ENCODE results near the gene PABPN1.
A peak's percentile ranks its signal among the peaks of the same experiment; 100 is the strongest.

Gene PABPN1

DNA sequence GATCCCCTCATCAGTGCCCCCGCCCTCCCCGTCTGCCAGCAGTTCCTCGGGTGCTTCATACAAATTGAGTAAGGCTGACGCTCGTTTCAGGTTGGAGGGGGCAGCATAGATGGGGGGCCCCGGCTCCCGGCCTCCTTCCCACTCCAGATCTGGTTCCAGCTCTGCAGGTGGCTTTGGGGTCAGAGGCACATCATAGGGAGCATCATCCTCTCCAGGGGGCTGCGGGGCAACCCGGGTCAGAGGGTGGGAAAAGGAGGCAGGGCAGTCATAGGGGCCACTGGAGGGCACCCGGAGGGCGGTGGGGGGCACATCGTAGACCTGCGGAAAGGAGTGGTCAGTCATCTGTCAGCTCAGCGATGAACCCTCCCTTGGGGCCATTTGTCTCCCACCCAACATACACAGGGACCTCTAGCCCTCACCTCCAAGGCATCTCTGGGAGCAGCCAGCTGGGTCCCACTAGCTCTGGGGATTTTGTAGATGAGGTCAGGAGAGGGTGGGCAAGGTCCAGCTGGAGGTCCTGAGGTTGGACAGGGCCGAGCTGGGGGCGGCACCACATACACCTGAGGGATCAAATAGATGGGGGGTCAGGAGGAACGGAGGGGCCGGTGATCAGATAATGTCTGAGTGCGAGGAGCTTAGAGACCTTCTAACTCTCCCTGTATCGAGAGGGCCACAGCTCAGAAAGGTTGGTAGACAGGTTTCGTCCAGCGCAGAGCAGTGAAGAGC lies 38.6 kb downstream of the PABPN1 start:
- DNase-seq = peak; percentile 50

DNA sequence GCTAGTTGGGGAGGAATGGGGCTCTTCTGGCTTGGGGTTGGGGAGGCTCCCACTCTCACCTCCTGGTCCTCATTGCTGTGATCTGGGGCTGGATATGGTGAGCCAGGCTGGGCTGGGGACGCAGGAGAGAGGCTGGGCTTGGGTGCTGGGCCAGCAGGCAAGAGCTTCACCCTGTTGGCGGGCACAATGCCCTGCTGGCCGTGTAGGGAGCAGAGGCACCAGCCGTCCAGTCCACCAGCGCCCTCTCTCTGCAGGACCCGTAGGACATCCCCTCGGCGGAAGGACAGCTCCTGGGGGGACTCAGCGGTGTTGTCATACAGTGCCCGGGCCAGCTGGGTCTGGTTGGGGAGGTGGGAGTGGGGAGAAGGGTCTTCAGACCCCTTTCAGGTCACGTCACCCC lies 39.2 kb downstream of the PABPN1 start:
- DNase-seq = peak; percentile 56

DNA sequence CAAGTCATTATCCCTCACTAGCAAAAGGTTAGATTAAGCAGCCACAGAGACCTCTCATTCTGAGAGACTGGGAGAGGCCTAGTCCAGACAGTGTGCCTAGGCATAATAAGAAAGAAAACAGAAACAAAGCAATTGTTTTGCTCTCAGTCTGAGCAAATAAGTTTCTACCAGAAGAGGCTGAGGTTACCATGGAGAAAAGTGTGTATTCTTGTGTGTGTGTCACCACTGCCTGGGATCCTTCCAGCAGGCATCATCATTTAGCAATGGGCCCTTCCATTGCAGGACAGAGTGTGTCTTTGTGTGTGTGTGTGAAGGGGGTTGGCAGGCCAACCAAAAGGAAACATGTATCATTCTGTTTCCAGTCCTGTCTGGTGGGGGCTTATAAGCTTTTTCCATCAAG lies 40.1 kb downstream of the PABPN1 start:
- peak; percentile 13 for DNase-seq

DNA sequence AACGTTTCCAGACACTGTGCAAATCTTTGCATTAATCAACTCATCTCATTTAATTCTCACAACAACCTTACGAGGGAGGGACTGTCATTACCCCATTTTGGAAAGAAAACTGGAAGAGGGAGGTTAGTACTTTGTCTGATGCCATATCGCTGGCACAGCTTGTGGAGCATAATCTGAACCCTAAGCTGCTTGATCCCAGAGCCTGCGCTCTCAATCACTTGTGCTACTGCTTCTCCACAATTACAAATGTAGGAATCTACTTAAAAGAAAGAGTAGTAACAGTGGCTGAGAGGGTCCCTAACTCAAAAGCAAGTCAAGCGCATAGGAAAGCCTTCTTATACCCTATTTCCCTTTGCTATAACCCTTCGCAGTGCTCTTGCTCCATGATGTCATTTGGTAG lies 40.5 kb downstream of the PABPN1 start:
- DNase-seq = no peak

DNA sequence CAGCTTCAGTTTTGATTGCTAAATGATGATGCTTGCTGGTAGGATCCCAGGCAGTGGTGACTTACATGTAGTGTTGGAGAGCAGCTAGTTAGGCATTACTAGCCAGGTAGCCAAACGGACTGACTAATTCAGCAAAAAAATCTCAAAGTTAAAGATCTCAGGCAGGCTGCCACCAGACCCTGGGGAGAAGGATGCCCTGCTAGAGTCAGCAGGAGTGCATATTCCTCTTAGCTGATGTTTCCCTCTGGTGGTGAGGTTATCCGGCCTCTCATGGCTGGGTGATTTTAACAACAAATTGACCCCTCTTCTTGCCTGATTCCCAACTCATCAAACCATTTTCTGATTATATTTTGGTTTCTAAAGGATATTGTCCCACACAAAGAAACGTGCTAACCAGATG lies 40.9 kb downstream of the PABPN1 start:
- DNase-seq = peak; percentile 1

DNA sequence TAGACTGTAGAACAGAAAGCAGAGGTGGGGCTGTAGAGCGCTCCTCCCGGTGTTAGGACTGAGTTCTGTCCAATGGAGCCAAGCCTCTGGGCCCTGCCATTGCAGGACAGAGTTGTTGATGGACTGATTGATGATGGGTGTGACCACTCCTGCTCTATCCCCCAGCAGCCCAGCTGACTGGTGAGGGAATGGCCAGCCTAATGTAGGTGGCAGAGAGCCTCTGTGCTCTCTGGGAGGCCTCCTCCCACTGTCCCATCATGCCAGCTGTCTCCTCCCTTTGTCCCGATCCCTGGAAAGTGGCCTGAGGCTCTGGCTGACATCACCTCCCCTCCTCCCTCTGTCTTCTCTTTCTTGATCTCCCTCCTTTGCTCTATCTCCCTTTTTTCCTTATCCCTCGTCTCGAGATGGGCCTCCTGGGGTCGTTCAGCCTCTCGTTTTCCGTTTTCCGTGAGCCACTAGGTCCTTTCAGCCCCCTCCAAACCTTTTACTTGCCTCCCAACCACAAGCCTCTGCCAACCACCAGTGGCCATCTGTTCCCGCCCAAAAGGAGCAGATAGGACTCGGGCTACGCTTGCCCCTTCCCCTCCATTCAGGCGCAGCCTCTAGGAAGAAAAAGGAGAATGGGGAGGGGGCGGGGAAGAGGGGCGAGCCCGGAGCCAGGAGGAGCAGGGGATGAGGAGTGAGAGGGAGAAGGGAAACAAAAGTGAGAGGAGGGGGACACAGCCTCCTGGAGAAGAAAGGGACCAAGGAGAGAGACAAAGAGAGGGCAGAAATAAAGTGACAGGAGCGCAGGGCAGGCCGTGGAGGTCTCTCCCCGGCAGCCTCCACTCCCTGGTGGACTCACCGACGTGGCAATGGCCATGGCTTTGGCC lies 43.1 kb downstream of the PABPN1 start:
- no peak for DNase-seq

DNA sequence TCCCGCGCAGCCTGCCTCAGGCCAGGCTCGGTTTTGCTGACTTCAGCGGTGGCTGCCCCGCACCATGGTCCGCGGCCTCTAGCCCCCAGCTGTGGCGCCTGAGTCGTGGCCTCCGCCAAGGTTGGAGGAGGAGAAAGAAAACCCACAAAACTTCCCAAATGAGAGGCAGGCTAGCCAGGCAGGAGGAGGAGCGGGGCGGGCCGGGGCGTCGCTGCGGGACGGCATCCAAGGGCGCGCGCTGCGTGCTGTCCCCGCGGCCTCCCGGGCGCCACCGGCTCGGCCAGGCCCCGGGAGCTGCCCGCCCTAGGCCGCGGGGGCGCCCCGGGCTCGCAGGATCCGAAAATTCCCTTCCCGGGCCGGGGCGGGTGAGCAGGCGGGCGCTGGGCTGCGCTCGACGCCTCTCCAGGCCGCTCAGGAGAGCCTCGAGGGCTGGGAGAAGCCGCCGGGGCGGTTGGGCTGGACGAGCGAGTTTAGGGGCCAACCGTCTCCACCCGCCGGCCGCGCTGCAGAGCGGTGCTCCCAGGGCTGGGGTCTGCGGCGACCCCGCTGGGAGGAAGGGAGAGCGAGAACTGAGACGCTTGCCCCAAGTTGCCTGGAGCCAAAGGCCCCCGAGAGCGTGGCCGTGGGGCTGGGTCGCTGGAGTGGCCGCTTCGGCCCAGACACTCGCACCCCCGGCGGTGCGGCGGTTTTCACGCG lies 43.9 kb downstream of the PABPN1 start, which contains the start of gene EFS:
EFS (minus strand) TSS at position 137 of the 696 bp plus-strand sequence. CDS start 147 bp downstream, outside the sequence.
- no peak for DNase-seq

DNA sequence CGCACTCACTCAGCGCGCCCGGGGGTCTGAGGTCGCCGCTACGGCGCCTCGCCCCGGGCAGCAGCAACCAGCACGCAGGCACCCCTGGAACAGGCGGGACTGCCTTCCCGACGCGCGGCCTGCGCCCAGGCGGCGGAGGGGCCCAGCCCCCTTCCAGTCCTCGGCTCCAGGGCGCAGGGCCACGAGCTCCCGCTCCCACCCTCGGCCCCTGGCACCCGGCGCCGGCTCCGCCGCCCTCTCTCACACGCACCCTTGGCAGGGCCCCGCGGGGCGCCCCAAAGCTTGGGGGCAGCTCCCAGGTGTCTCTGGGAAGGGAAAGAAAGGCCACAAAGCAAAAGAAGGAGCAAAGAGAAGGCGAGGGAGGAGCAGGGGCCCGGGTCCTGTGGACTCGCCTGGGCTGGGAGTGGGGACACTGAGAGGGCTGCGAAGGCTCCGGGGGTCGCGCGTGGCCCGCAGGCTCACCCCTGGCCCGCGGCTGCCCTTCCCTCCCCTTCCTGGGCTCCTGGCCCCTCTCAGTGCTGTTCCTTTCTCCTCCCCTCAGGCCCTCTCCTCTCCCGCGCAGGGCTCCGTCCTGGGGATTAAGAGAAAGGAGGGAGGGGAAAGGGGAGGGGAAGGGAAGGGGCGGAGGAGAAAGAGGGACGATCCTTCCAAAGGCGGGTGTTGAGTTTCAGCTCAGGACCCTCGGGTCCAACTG lies 44.6 kb downstream of the PABPN1 start:
- DNase-seq = peak; percentile 49

DNA sequence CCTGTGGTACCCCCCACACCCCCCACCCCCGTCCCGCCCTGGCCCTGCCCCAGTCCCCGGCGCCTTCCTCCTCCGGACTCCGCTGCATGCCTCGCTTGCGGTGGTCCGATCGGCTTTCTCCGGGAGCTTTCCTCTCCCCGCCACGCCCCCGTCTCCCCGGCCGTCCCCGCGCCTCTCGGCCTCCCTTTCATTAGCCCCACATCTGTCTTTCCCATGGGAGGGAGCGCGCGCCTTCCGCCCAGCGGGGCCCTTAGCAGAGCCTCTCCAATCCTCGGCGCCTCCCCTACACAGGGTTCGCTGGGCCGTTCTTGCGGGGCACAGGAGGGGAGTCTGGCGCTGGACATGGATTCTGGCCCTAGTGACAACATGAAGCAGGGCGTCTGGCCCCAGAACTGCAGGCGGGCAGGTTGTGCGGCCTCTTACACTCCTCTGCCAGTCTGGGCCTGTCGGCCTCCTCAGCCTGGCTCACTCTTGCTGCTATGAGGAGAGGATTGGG lies 45.2 kb downstream of the PABPN1 start:
- DNase-seq = peak; percentile 48

DNA sequence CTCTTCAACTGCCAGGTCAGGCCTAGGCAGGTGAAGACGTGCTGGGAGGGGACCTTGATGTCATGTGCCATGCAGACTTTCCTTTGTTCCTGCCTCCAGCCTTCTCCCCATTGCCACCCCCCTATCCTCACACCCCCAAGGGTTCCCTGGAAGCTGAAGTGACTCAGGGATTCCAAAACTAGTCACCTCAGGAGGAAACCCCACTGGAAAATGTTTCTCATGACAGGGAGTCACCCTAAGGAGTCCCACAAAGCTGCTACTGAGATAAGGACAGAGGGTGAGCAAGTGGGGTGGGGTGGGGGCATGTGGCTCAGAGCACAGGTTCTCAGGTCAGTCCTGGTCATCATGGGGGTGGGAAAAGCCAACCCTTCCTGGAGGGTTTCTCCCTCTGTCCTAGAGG lies 49.0 kb downstream of the PABPN1 start:
- DNase-seq = no peak

DNA sequence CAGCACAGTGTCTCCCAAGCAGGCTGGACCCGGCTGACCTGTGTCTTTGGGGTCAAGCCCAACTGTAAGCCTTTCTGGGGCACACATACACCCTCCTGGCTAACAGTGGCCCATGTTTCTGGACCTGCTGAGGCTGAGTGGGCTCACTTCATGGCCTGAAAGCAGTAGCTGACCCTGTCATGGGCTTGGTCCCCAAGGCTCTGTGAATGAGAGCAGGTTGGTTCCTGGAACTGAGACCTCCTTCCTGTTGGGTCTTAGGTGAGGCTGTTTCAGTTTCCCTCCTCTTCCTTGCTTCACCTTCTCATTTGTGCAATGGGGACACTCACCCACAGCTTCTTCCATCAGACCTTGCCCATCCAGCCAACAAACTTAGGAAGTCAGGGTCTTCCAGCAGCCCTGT lies 50.6 kb downstream of the PABPN1 start:
- DNase-seq = no peak

DNA sequence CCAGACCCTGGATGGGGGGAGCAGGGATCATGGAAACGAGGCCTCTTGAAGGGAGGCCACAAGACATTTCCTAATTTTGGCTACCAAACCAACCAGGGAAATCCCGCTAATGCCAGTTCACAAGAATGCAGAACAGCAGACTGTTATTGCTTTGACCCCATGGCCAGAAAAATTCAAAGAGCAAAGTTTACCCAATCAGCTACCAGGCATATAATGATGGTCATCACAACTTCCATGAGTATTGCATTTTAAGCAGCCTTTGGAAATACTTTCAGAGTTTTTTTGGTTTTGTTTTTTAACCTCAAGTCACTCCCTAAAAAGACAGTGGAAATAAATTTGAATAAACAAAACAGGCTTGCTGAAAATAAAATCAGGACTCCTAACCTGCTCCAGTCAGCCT lies 51.3 kb downstream of the PABPN1 start, which contains the start of gene IL25:
IL25 (plus strand) TSS at position 301 of the 400 bp plus-strand sequence.
- no peak for DNase-seq

DNA sequence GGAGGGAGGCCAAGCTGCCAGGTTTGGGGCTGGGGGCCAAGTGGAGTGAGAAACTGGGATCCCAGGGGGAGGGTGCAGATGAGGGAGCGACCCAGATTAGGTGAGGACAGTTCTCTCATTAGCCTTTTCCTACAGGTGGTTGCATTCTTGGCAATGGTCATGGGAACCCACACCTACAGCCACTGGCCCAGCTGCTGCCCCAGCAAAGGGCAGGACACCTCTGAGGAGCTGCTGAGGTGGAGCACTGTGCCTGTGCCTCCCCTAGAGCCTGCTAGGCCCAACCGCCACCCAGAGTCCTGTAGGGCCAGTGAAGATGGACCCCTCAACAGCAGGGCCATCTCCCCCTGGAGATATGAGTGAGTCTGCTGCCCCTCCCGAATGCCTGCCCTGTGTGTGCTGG lies 51.8 kb downstream of the PABPN1 start:
- no peak for DNase-seq

All from activated effector memory CD4-positive, alpha-beta T cell treated with anti-CD3 and anti-CD28 coated beads, Interleukin-2, amount 50 U/mL, for 16 hours (primary cell).